Measurements from ENCODE around the gene ITPR3.

ITPR3 gene

DNA sequence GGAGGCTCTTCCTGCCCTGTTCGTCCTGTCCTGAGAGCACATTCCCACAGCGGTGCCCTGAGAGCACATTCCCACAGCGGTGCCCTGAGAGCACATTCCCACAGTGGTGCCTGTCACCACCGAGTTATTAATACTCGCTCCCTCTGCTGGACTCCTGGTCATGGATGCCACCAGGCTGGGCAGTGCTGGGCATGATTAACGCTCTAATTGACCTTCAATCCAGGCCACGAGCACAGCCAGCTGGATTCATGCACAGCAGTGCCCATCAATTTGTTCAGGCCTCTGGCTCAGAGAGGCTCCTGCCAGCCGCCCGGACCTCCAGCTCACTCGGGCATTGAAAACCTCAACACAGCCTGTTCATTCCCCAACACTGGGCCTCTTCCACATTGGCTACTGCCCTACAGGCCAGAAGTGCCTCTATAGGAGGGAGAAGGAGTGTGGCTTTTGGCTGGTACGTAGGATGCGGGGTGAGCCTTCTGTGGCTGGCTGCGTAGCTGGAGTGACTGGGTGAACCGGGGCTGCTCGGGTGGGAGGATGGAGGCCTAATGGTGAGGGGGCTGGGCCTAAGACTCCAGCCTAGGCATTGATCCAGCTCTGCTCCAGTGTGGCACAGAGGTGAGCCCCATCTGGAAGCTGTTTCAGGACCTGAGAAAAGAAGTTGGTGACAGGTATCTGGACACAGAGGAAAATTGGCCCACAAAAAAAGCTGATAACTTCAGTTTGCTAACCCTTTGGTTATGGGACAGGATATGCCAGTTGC lies 116.3 kb downstream of the ITPR3 start:
- Histone ChIP-seq H3K9ac (ENCODE audit: low read depth in 1 of 2, low read length in 2 of 2) (no peak overlapping the region), H3K4me1 (ENCODE audit: control insufficient read depth in 1 of 2, insufficient read depth in 2 of 2, low read length in 2 of 2) (peaks cover 0 to 7% of the 10 kb centered on the region in 2 donors), H3K9me3 (ENCODE audit: control insufficient read depth in 1 of 2, low read length in 2 of 2) (no peaks in the 10 kb centered on the region), H3K4me3 (ENCODE audit: low read depth in 1 of 2, low read length in 2 of 2) (no peak overlapping the region), H3K27me3 (ENCODE audit: control insufficient read depth in 1 of 2, insufficient read depth in 2 of 2, low read length in 2 of 2) (no peaks in the 10 kb centered on the region), H3K27ac (ENCODE audit: low read depth, low read length) (no peak overlapping the region), H3K36me3 (ENCODE audit: control insufficient read depth in 1 of 2, insufficient read depth in 2 of 2, low read length in 2 of 2) (no peaks in the 10 kb centered on the region)

- no peaks in the 10 kb centered on the region for H3K9me3 ChIP-seq (ENCODE audit: control insufficient read depth in 1 of 2, low read length in 2 of 2)
- H3K9ac ChIP-seq (ENCODE audit: low read depth in 1 of 2, low read length in 2 of 2) = no peak overlapping the region
- peaks cover 0 to 7% of the 10 kb centered on the region in 2 donors for H3K4me1 ChIP-seq (ENCODE audit: control insufficient read depth in 1 of 2, insufficient read depth in 2 of 2, low read length in 2 of 2)
- no peaks in the 10 kb centered on the region for H3K36me3 ChIP-seq (ENCODE audit: control insufficient read depth in 1 of 2, insufficient read depth in 2 of 2, low read length in 2 of 2)
- H3K27me3 ChIP-seq (ENCODE audit: control insufficient read depth in 1 of 2, insufficient read depth in 2 of 2, low read length in 2 of 2) = no peaks in the 10 kb centered on the region
- no peak overlapping the region for H3K4me3 ChIP-seq (ENCODE audit: low read depth in 1 of 2, low read length in 2 of 2)
- H3K27ac ChIP-seq (ENCODE audit: low read depth, low read length) = no peak overlapping the region
Observed at GRCh38 chr6:33738153-33738552, 117.0 kb downstream of the ITPR3 start.

DNA sequence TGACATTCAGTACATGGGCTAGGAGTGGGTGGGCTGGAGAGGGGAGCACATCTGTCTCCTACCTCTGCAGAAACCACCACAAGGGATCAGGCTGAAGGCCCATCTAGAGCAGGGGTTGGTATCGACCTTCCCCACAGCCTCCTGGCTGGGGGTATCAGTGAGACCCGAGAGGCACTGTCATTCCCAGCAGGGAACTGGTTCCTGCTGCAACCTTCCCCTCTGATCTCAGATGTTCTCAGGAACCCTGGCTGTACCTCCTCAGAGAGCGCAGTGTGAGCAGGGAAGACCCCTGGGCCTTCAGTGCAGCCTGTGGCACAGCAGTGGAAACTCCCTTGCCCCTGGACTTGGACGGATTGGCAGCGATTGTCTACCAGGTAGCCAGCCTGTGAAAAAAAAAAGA lies 117.8 kb downstream of the ITPR3 start:
- H3K9me3 ChIP-seq (ENCODE audit: control insufficient read depth in 1 of 2, low read length in 2 of 2) = no peaks in the 10 kb centered on the region
- H3K9ac ChIP-seq (ENCODE audit: low read depth in 1 of 2, low read length in 2 of 2) = no peak overlapping the region
- H3K36me3 ChIP-seq (ENCODE audit: control insufficient read depth in 1 of 2, insufficient read depth in 2 of 2, low read length in 2 of 2) = no peaks in the 10 kb centered on the region
- H3K4me3 ChIP-seq (ENCODE audit: low read depth in 1 of 2, low read length in 2 of 2) = no peak overlapping the region
- no peak overlapping the region for H3K27ac ChIP-seq (ENCODE audit: low read depth, low read length)
- no peaks in the 10 kb centered on the region for H3K27me3 ChIP-seq (ENCODE audit: control insufficient read depth in 1 of 2, insufficient read depth in 2 of 2, low read length in 2 of 2)
- H3K4me1 ChIP-seq (ENCODE audit: control insufficient read depth in 1 of 2, insufficient read depth in 2 of 2, low read length in 2 of 2) = peaks cover 2 to 10% of the 10 kb centered on the region in 2 donors

- H3K36me3 ChIP-seq (ENCODE audit: control insufficient read depth in 1 of 2, insufficient read depth in 2 of 2, low read length in 2 of 2) = no peaks in the 10 kb centered on the region
- H3K27me3 ChIP-seq (ENCODE audit: control insufficient read depth in 1 of 2, insufficient read depth in 2 of 2, low read length in 2 of 2) = no peaks in the 10 kb centered on the region
- no peak overlapping the region for H3K9ac ChIP-seq (ENCODE audit: low read depth in 1 of 2, low read length in 2 of 2)
- no peak overlapping the region for H3K27ac ChIP-seq (ENCODE audit: low read depth, low read length)
- no peak overlapping the region for H3K4me3 ChIP-seq (ENCODE audit: low read depth in 1 of 2, low read length in 2 of 2)
- H3K9me3 ChIP-seq (ENCODE audit: control insufficient read depth in 1 of 2, low read length in 2 of 2) = no peaks in the 10 kb centered on the region
- H3K4me1 ChIP-seq (ENCODE audit: control insufficient read depth in 1 of 2, insufficient read depth in 2 of 2, low read length in 2 of 2) = peaks cover 9 to 17% of the 10 kb centered on the region in 2 donors
Observed at GRCh38 chr6:33739571-33739970, 118.4 kb downstream of the ITPR3 start.

DNA sequence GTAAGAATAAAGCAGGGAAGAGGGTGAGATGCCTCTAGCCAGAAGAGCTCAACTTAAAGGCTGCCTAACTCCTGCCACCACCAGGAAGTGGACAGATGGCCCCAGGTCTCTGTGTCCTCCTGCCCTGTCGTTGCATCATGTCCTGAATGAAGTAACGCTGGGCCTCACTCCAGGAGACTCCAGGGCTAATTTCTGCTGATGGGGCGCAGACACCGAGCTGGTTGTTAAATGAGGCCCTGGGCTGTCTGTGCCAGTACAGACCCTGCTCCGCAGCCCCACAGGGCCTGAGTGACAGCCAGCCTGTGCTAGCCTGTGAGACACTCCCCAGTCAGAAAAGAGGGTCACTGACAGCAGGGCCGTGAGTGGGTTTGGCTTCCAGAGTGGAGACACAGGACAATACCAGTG lies 119.1 kb downstream of the ITPR3 start:
- no peak overlapping the region for H3K9ac ChIP-seq (ENCODE audit: low read depth in 1 of 2, low read length in 2 of 2)
- no peak overlapping the region for H3K27ac ChIP-seq (ENCODE audit: low read depth, low read length)
- peaks cover 10 to 22% of the 10 kb centered on the region in 2 donors for H3K4me1 ChIP-seq (ENCODE audit: control insufficient read depth in 1 of 2, insufficient read depth in 2 of 2, low read length in 2 of 2)
- H3K4me3 ChIP-seq (ENCODE audit: low read depth in 1 of 2, low read length in 2 of 2) = no peak overlapping the region
- H3K9me3 ChIP-seq (ENCODE audit: control insufficient read depth in 1 of 2, low read length in 2 of 2) = no peaks in the 10 kb centered on the region
- no peaks in the 10 kb centered on the region for H3K27me3 ChIP-seq (ENCODE audit: control insufficient read depth in 1 of 2, insufficient read depth in 2 of 2, low read length in 2 of 2)
- H3K36me3 ChIP-seq (ENCODE audit: control insufficient read depth in 1 of 2, insufficient read depth in 2 of 2, low read length in 2 of 2) = no peaks in the 10 kb centered on the region

- no peaks in the 10 kb centered on the region for H3K36me3 ChIP-seq (ENCODE audit: control insufficient read depth in 1 of 2, insufficient read depth in 2 of 2, low read length in 2 of 2)
- H3K9me3 ChIP-seq (ENCODE audit: control insufficient read depth in 1 of 2, low read length in 2 of 2) = no peaks in the 10 kb centered on the region
- H3K9ac ChIP-seq (ENCODE audit: low read depth in 1 of 2, low read length in 2 of 2) = no peak overlapping the region
- H3K4me3 ChIP-seq (ENCODE audit: low read depth in 1 of 2, low read length in 2 of 2) = no peak overlapping the region
- no peak overlapping the region for H3K27ac ChIP-seq (ENCODE audit: low read depth, low read length)
- peaks cover 10 to 28% of the 10 kb centered on the region in 2 donors for H3K4me1 ChIP-seq (ENCODE audit: control insufficient read depth in 1 of 2, insufficient read depth in 2 of 2, low read length in 2 of 2)
- no peaks in the 10 kb centered on the region for H3K27me3 ChIP-seq (ENCODE audit: control insufficient read depth in 1 of 2, insufficient read depth in 2 of 2, low read length in 2 of 2)
Observed at GRCh38 chr6:33740794-33741193, 119.7 kb downstream of the ITPR3 start.

- no peaks in the 10 kb centered on the region for H3K36me3 ChIP-seq (ENCODE audit: control insufficient read depth in 1 of 2, insufficient read depth in 2 of 2, low read length in 2 of 2)
- H3K4me3 ChIP-seq (ENCODE audit: low read depth in 1 of 2, low read length in 2 of 2) = no peak overlapping the region
- peaks cover 10 to 30% of the 10 kb centered on the region in 2 donors for H3K4me1 ChIP-seq (ENCODE audit: control insufficient read depth in 1 of 2, insufficient read depth in 2 of 2, low read length in 2 of 2)
- no peaks in the 10 kb centered on the region for H3K27me3 ChIP-seq (ENCODE audit: control insufficient read depth in 1 of 2, insufficient read depth in 2 of 2, low read length in 2 of 2)
- H3K27ac ChIP-seq (ENCODE audit: low read depth, low read length) = no peak overlapping the region
- no peak overlapping the region for H3K9ac ChIP-seq (ENCODE audit: low read depth in 1 of 2, low read length in 2 of 2)
- no peaks in the 10 kb centered on the region for H3K9me3 ChIP-seq (ENCODE audit: control insufficient read depth in 1 of 2, low read length in 2 of 2)
Observed at GRCh38 chr6:33742092-33742491, 121.0 kb downstream of the ITPR3 start.

DNA sequence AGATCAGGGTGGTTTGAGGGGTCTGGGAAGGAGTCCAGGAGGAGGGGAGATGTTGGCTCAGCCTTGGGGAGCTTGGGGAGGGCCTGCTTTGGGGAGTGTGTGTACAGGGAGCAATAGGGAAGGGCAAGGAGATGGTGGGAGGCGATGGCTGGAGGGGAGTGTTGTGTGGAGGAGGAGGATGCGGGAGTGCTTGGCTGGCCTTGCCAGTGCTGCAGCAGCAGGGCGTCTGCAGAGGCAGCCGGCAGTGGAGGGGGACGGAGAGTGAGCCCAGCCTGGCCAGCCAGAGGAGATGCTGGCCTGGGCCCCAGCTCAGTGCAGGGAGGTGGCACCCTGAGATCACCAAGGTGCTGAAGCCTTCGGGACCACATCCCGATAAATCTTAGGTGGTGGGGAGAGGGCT lies 121.7 kb downstream of the ITPR3 start:
- H3K4me3 ChIP-seq (ENCODE audit: low read depth in 1 of 2, low read length in 2 of 2) = no peak overlapping the region
- H3K9ac ChIP-seq (ENCODE audit: low read depth in 1 of 2, low read length in 2 of 2) = no peak overlapping the region
- H3K27me3 ChIP-seq (ENCODE audit: control insufficient read depth in 1 of 2, insufficient read depth in 2 of 2, low read length in 2 of 2) = no peaks in the 10 kb centered on the region
- H3K27ac ChIP-seq (ENCODE audit: low read depth, low read length) = no peak overlapping the region
- H3K9me3 ChIP-seq (ENCODE audit: control insufficient read depth in 1 of 2, low read length in 2 of 2) = no peaks in the 10 kb centered on the region
- peaks cover 10 to 30% of the 10 kb centered on the region in 2 donors for H3K4me1 ChIP-seq (ENCODE audit: control insufficient read depth in 1 of 2, insufficient read depth in 2 of 2, low read length in 2 of 2)
- no peaks in the 10 kb centered on the region for H3K36me3 ChIP-seq (ENCODE audit: control insufficient read depth in 1 of 2, insufficient read depth in 2 of 2, low read length in 2 of 2)

DNA sequence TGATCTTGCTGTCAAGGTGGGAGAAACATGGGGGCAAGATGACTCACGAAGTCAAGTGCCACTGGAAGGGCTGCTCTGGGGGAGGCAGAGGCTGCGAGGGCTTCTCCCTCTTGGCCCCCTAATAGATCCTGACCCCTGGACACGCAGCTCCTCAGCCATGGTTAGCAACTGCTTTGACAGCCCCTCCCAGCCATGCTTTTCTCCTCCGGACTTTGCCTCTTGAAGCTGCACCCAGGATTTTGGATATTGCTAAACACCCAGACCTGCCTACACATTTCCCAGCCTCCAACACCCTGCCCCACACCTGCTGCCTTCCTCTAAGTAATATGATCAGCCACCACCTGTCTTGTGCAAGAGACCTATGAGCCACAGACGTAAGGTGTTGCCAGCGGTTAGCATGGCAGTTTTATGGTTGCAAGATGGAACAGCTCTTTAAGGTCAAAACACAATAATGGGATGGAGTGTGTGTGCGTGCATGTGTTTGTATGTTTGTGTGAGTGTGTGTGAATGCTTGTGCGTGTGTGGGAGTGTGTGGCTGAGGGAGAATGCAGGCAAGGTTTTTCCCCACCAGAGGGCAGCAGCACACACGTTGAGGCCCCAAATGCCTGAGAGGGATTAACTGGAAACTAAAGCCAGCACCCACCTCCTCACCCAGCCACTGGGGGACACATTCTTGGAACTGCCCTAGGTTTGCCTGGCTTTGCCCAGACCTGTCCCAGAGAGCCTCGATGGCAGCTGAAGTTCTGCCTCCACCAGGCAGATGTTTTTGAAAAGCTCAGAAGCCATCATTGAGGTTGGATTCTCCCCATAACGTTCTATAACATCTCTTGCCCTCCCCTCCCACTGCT lies 123.1 kb downstream of the ITPR3 start:
- no peaks in the 10 kb centered on the region for H3K36me3 ChIP-seq (ENCODE audit: control insufficient read depth in 1 of 2, insufficient read depth in 2 of 2, low read length in 2 of 2)
- no peak overlapping the region for H3K27ac ChIP-seq (ENCODE audit: low read depth, low read length)
- no peaks in the 10 kb centered on the region for H3K27me3 ChIP-seq (ENCODE audit: control insufficient read depth in 1 of 2, insufficient read depth in 2 of 2, low read length in 2 of 2)
- H3K4me1 ChIP-seq (ENCODE audit: control insufficient read depth in 1 of 2, insufficient read depth in 2 of 2, low read length in 2 of 2) = peaks cover 10 to 26% of the 10 kb centered on the region in 2 donors
- H3K9ac ChIP-seq (ENCODE audit: low read depth in 1 of 2, low read length in 2 of 2) = no peak overlapping the region
- no peaks in the 10 kb centered on the region for H3K9me3 ChIP-seq (ENCODE audit: control insufficient read depth in 1 of 2, low read length in 2 of 2)
- peak overlapping the region in 1 of 2 donors; percentile 47 for H3K4me3 ChIP-seq (ENCODE audit: low read depth in 1 of 2, low read length in 2 of 2)

DNA sequence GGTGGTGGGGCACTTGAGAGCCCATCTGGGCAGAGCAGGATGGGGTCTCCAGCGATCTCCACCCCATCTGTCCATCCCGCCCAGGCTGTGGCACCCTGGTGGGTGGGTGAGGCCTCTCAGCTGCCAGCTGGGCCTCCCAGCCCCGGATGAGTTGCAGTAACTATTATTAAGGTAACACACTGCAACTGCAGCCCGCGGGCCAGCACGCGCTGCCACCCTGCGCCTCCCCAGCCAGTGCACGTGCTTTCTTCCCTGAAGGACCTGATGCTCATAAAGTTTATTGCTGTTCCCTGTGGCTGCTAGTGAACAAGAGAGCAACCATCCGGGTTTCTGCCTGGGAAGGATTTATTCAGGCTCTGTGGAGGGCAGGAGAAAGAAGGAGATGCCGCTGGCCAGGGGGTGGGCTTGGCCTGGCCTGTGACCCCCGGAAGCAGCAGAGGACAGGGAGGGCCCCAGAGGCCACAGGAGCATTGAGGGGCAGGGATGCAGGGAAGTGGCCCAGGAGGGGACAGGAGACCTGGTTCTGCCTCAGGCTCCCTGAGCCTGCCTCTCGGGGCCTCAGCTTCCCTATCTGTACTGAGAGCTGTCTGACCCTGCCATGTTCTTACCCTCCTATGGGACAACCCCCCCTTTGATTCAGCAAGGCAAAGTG lies 123.9 kb downstream of the ITPR3 start:
- H3K4me3 ChIP-seq (ENCODE audit: low read depth in 1 of 2, low read length in 2 of 2) = no peak overlapping the region

More for the DNA sequence above, 123.9 kb downstream of the ITPR3 start:
- no peaks in the 10 kb centered on the region for H3K27me3 ChIP-seq (ENCODE audit: control insufficient read depth in 1 of 2, insufficient read depth in 2 of 2, low read length in 2 of 2)
- H3K27ac ChIP-seq (ENCODE audit: low read depth, low read length) = peak overlapping the region; percentile 20
- H3K4me1 ChIP-seq (ENCODE audit: control insufficient read depth in 1 of 2, insufficient read depth in 2 of 2, low read length in 2 of 2) = peaks cover 10 to 22% of the 10 kb centered on the region in 2 donors
- no peaks in the 10 kb centered on the region for H3K9me3 ChIP-seq (ENCODE audit: control insufficient read depth in 1 of 2, low read length in 2 of 2)
- H3K36me3 ChIP-seq (ENCODE audit: control insufficient read depth in 1 of 2, insufficient read depth in 2 of 2, low read length in 2 of 2) = no peaks in the 10 kb centered on the region
- H3K9ac ChIP-seq (ENCODE audit: low read depth in 1 of 2, low read length in 2 of 2) = peak overlapping the region in 1 of 2 donors; percentile 39
